A549 (cell line): ENCODE measurements around the gene DRAXIN. TPM values are rescaled to one million over a fixed set of nuclear protein-coding genes. Genes with fewer than 3 reads are reported as not detected.

Experiments used
- ATAC-seq, 2 experiments: fragments of 200-7000 bp in 1 of 2; fragments of >200 bp in 1 of 2; cut with Nextera tagmentation in 1 of 2; cut with Tn5 transposase in 1 of 2; 3 replicates each; pipeline versions ENCODE4 v1.8.0 to v1.9.1; 2018 to 2020; ENCODE audit warnings: mild to moderate bottlenecking in 1 of 2, moderate library complexity in 1 of 2
- CTCF ChIA-PET: fragments of 300-600 bp; sonication (Branson Sonifier 250); formaldehyde crosslinking; extraction: SDS; loops from one replicate; lab custom pipeline; 2021; ENCODE audit warnings: antibody characterized with exemption, inconsistent platforms; lab: Yijun Ruan, JAX
- POLR2A ChIA-PET: fragments of 350-600 bp; formaldehyde crosslinking; extraction: SDS; loops from one replicate; lab custom pipeline; 2021; ENCODE audit warnings: antibody characterized with exemption, inconsistent platforms; lab: Yijun Ruan, JAX
- DNase-seq, 2 experiments: peaks; one replicate each; pipeline versions ENCODE4 v3.0.0 to v3.0.0-alpha.2; 2011 to 2016; ENCODE audit warnings: low read depth in 1 of 2, low spot score in 1 of 2
- FAIRE-seq: peaks from 2 replicates; lab custom pipeline; 2011; peaks lifted over from hg19 to GRCh38; lab: Jason Lieb, UNC
- H3K27ac ChIP-seq, 2 experiments: fragments of >200 bp; sonication (Bioruptor Twin); formaldehyde crosslinking; 3 replicates each; pipeline ENCODE4 v1.5.1; 2016 to 2017
- H3K4me1 ChIP-seq: fragments of >200 bp; sonication (Bioruptor Twin); formaldehyde crosslinking; 3 replicates; pipeline ENCODE4 v1.6.1; 2016
- H3K4me2 ChIP-seq: fragments of >200 bp; sonication (Bioruptor Twin); formaldehyde crosslinking; 3 replicates; pipeline ENCODE4 v1.6.1; 2016
- H3K4me3 ChIP-seq: fragments of >200 bp; sonication (Bioruptor Twin); formaldehyde crosslinking; 3 replicates; pipeline ENCODE4 v1.5.1; 2016
- H3K9me3 ChIP-seq: fragments of >200 bp; sonication (Bioruptor Twin); formaldehyde crosslinking; 3 replicates; pipeline ENCODE4 v1.6.1; 2016
- BCL3 ChIP-seq: fragments of >200 bp; sonication (Bioruptor Twin); formaldehyde crosslinking; IDR thresholded peaks from 3 replicates; pipeline ENCODE4 v1.6.1; 2016
- BHLHE40 ChIP-seq: IDR thresholded peaks from 2 replicates; pipeline ENCODE4 v1.6.1; 2012; ENCODE audit warnings: low read depth, low read length, inconsistent platforms
- CTCF ChIP-seq: fragments of >200 bp; sonication (Bioruptor Twin); formaldehyde crosslinking; IDR thresholded peaks from 3 replicates; pipeline ENCODE4 v1.5.1; 2016
- FOXS1 ChIP-seq: fragments of 250-450 bp; sonication (Bioruptor Pico); IDR thresholded peaks from 2 replicates; pipeline ENCODE4 v1.5.0; 2020; ENCODE audit warnings: mild to moderate bottlenecking, moderate library complexity
- HEYL ChIP-seq: fragments of 250-450 bp; sonication (Bioruptor Pico); IDR thresholded peaks from 2 replicates; pipeline ENCODE4 v1.8.0; 2021; ENCODE audit warnings: mild to moderate bottlenecking, moderate library complexity
- HMGXB4 ChIP-seq: fragments of 250-450 bp; sonication (Bioruptor Pico); IDR thresholded peaks from 2 replicates; pipeline ENCODE4 v1.5.0; 2021; ENCODE audit warnings: mild to moderate bottlenecking, moderate library complexity, borderline replicate concordance
- JUNB ChIP-seq: fragments of >200 bp; sonication (Bioruptor Twin); formaldehyde crosslinking; IDR thresholded peaks from 2 replicates; pipeline ENCODE4 v1.6.1; 2016
- MAFK ChIP-seq: fragments of 450-650 bp; IDR thresholded peaks from 2 replicates; pipeline ENCODE4 v1.6.1; 2014; ENCODE audit not compliant: partially characterized antibody
- MYC ChIP-seq: IDR thresholded peaks from 2 replicates; pipeline ENCODE4 v1.6.1; 2012; ENCODE audit warnings: mild to moderate bottlenecking, inconsistent platforms, low read length, improper control_type of control experiment, borderline replicate concordance
- NR3C1 ChIP-seq: fragments of >200 bp; sonication (Bioruptor Twin); formaldehyde crosslinking; IDR thresholded peaks from 3 replicates; pipeline ENCODE4 v1.6.1; 2017
- PBX3 ChIP-seq: IDR thresholded peaks from 2 replicates; pipeline ENCODE4 v1.6.1; 2012
- POLR2A ChIP-seq: IDR thresholded peaks from 2 replicates; pipeline ENCODE4 v1.6.1; 2012; ENCODE audit warnings: mild to moderate bottlenecking, low read length
- RCOR1 ChIP-seq: fragments of 150-350 bp; IDR thresholded peaks from 2 replicates; pipeline ENCODE4 v1.6.1; 2014; ENCODE audit warnings: antibody characterized with exemption, low read length, low read depth
- REST ChIP-seq: fragments of 200-600 bp; sonication (generic); IDR thresholded peaks from 2 replicates; pipeline ENCODE4 v1.6.1; 2016; ENCODE audit warnings: antibody characterized with exemption, mild to moderate bottlenecking, moderate library complexity
- RFX5 ChIP-seq: fragments of 450-650 bp; IDR thresholded peaks from 2 replicates; pipeline ENCODE4 v1.7.1; 2014; ENCODE audit warnings: antibody characterized with exemption, mild to moderate bottlenecking, moderate library complexity
- SREBF2 ChIP-seq: fragments of 450-650 bp; IDR thresholded peaks from 2 replicates; pipeline ENCODE4 v1.6.1; 2014; ENCODE audit warnings: mild to moderate bottlenecking, moderate library complexity
- TFCP2L1 ChIP-seq: fragments of 250-450 bp; sonication (Bioruptor Pico); IDR thresholded peaks from 2 replicates; pipeline ENCODE4 v1.5.0; 2021; ENCODE audit warnings: mild to moderate bottlenecking
- WGBS: methylation state at CpG from one replicate; pipeline ENCODE4 v1.1.6; 2017; ENCODE audit errors: missing lambda C conversion rate; 5-methylcytosine and 5-hydroxymethylcytosine counted together
- polyA plus RNA-seq, 4 experiments: library from polyadenylated mRNA; depleted of rRNA in 3 of 4; stranded (reverse); fragments of >200 nt; fragmentation: RNase III in 1 of 4; extraction: RNeasy Plus Mini Kit Qiagen cat#74134 plus additional on column Dnase treatment in 1 of 4; gene quantifications; 2 replicates in 3 of 4; 3 replicates in 1 of 4; pipeline ENCODE4 v1.2.3, GENCODE V29; 2011 to 2017

DRAXIN gene
- polyA plus RNA-seq, 2 of the 4 experiments (the other 2 are of a cell fraction): 0.03 TPM; not detected in 1

- ATAC-seq: peak; percentile 8 to 53; a peak in 3 of 6 replicates
- peak overlapping the region in 1 of 2 experiments; percentile 60; a peak in 2 of 6 replicates for H3K27ac ChIP-seq
- POLR2A ChIA-PET: interaction anchor here (1.0 kb wide), 1 partner anchor 12 kb away, joined by 3 read pairs; no protein-coding TSS in a partner anchor
- FAIRE-seq: no peak
- no peak for DNase-seq
- H3K4me2 ChIP-seq: no peak overlapping the region
- no peak for TF ChIP-seq HEYL (CRISPR knock-in tag)
- TF ChIP-seq RFX5: no peak
- no peak for TF ChIP-seq MAFK
- no peak for TF ChIP-seq REST
- TF ChIP-seq PBX3: no peak
- no peak for TF ChIP-seq MYC
- TF ChIP-seq TFCP2L1 (CRISPR knock-in tag): no peak
- TF ChIP-seq BHLHE40: no peak
- no peak for TF ChIP-seq NR3C1
- no peak for TF ChIP-seq BCL3
- TF ChIP-seq POLR2A: no peak
- no peak for TF ChIP-seq JUNB
- TF ChIP-seq SREBF2: no peak
- TF ChIP-seq CTCF: no peak
- TF ChIP-seq RCOR1: no peak
- no peak for TF ChIP-seq FOXS1 (CRISPR knock-in tag)
- no peak for TF ChIP-seq HMGXB4 (CRISPR knock-in tag)
- TF ChIP-seq, all 56 proteins: peak for 0
- H3K9me3 ChIP-seq: no peaks in the 10 kb centered on the region
- no peaks in the 10 kb centered on the region; the same call in 2 of the 3 replicates for H3K4me1 ChIP-seq
- no peak overlapping the region for H3K4me3 ChIP-seq
- CTCF ChIA-PET: interaction anchor here (0.6 to 3.1 kb wide), 15 partner anchors 8 to 711 kb away, joined by 3 to 15 read pairs (median 3); partner anchors contain the start of genes AGTRAP, FBXO2, FBXO44 and FBXO6
- WGBS: 89% methylated on average over 21 of the region's 27 CpGs
Measured at GRCh38 chr1:11748294-11749202, 57.0 kb downstream of the DRAXIN start.
